Thyroid gland (tissue), 4 donors: ENCODE data around the gene PCSK2.

Source experiments
- CTCF ChIP-seq, 6 experiments: fragments of 200-600 bp in 3 of 6; fragments of 450-650 bp in 3 of 6; sonication (generic) in 3 of 6; IDR thresholded peaks; one replicate each; pipeline ENCODE4 v1.5.1; 2016 to 2019; ENCODE audit warnings: antibody characterized with exemption in 6 of 6, mild to moderate bottlenecking in 2 of 6, inconsistent platforms in 1 of 6, moderate library complexity in 1 of 6
- POLR2A ChIP-seq, 2 donors: fragments of 450-650 bp; IDR thresholded peaks; one replicate each; pipeline ENCODE4 v1.6.1; 2017; ENCODE audit warnings: antibody characterized with exemption in 2 of 2, mild to moderate bottlenecking in 2 of 2, moderate library complexity in 1 of 2

GRCh38 chr20:17394411-17394810 is 167.6 kb downstream of the PCSK2 start:
- TF ChIP-seq CTCF (IDR thresholded peaks at IDR 0.05) = no peak
- TF ChIP-seq POLR2A (IDR thresholded peaks at IDR 0.05) = no peak
